22Rv1 (cell line): ENCODE measurements around the gene ENKD1.

Source experiments
- H3K27ac ChIP-seq: fragments of 450-650 bp; 2 replicates; pipeline ENCODE4 v1.5.1; 2017
- CTCF ChIP-seq: fragments of 450-650 bp; IDR thresholded peaks from 2 replicates; pipeline ENCODE4 v1.5.1; 2017; ENCODE audit warnings: mild to moderate bottlenecking
- ZFX ChIP-seq: fragments of 450-650 bp; IDR thresholded peaks from 2 replicates; pipeline ENCODE4 v1.6.1; 2017; ENCODE audit warnings: antibody characterized with exemption, borderline replicate concordance

ENKD1 gene

GRCh38 chr16:67708368-67708771 is 41.8 kb upstream of the ENKD1 start:
- TF ChIP-seq CTCF = no peak
- no peak for TF ChIP-seq ZFX
- H3K27ac ChIP-seq = no peak overlapping the region

- no peak overlapping the region for H3K27ac ChIP-seq
- TF ChIP-seq ZFX (no peak), CTCF (no peak)
Observed at GRCh38 chr16:67707790-67708189, 41.2 kb upstream of the ENKD1 start.

DNA sequence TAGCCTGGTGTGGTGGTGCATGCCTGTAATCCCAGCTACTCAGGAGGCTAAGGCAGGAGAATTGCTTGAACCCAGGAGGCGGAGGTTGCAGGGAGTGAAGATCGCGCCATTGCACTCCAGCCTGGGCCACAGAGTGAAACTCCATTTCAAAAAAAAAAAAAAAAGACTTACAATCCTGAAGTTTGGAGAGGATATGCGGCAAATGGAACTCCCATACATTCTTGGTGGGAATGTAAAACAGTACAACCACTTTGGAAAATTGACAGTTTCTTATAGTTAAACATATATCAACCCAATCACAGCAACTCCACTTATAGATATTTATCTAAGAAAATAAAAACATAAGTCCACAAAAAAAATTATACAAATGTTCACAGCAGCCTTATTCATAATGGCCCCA is 40.7 kb upstream of the ENKD1 start:
- H3K27ac ChIP-seq = no peak overlapping the region
- TF ChIP-seq CTCF (no peak), ZFX (no peak)

- TF ChIP-seq CTCF (no peak), ZFX (no peak)
- no peak overlapping the region for H3K27ac ChIP-seq
Observed at GRCh38 chr16:67704110-67704509, 37.6 kb upstream of the ENKD1 start.

- TF ChIP-seq ZFX (no peak), CTCF (no peak)
- no peak overlapping the region for H3K27ac ChIP-seq
Observed at GRCh38 chr16:67703626-67704025, 37.1 kb upstream of the ENKD1 start.

- TF ChIP-seq CTCF (no peak), ZFX (no peak)
- no peak overlapping the region for H3K27ac ChIP-seq
Observed at GRCh38 chr16:67702130-67702529, 35.6 kb upstream of the ENKD1 start.

- H3K27ac ChIP-seq = no peak overlapping the region
- TF ChIP-seq CTCF = no peak
- TF ChIP-seq ZFX = no peak
Observed at GRCh38 chr16:67701420-67701819, 34.9 kb upstream of the ENKD1 start.
